NCI-H1694 treated with DMSO at 0.1 percent for 48 hours (cell line): ENCODE data around the gene DOCK4.
A peak's percentile ranks its signal among the peaks of the same experiment; 100 is the strongest.
"Not testable (repeated sequence)": the region's sequence is repeated elsewhere in the genome, so short reads cannot be mapped to it uniquely, and the experiment has no call there.

ENCODE experiments used
- DNase-seq: peaks from one replicate; lab custom pipeline; 2025; lab: John Stamatoyannopoulos, UW

The DOCK4 gene

DNA sequence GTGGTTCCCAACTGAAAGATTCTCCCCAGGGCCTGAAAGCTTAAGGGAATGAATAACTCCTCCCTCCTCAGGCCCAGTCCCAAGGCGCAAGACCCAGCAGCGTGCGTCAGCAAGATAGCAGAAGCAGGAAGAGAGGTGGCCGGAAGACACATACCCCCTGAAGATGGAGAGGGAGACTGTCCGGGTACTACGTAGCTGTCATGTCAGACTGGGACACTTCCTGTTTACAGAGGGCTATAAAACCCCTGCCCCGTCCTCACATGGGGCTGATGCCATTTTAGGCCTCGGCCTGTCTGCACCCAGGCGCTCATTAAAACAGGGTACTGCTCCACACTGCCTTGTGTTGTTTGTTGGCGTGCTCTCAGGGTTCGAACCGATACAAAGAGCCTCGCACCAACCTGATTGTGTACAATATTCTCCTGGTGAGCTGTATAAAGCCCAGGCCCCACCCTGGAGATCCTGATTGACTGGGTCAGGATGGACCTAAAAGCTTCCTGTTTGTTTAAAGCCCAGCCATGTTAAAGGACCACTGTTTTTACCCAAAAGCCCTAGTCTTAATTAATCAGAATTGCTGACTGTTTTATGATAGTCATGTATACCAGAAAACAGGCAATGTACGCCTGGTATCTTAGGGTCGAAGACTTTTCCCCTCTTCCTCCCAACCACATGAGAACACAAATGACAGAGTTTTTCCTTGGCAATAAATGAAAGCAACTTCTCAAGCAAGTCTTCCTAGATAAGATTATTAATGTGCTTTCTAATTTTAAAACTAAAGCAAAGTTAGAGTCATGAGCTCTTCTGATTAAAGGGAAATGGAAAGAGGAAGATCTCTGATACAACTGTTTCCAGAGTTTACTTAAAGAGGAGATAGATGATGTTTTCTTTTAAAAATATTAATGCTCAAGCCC is 251.5 kb downstream of the DOCK4 start:
- DNase-seq = no peak

DNA sequence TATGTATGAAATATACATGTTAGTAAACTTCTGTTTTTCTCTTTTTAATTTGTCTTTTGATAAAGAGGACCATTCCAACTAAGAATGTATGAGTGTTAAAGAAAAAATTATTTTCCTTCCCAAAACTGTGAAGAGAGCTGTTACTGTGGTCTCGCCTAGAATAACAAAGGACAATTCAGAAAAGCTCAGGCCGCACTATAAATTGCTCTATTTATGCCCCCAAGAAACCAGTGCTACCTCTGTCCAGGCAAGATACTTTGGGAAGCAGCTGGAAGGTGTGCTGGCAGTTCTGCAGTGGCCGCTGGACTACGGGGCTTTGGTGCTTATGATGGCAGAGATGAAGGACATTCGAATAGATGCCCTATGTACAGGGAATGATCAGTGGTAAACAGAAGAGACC is 252.1 kb downstream of the DOCK4 start:
- DNase-seq = no peak

DNA sequence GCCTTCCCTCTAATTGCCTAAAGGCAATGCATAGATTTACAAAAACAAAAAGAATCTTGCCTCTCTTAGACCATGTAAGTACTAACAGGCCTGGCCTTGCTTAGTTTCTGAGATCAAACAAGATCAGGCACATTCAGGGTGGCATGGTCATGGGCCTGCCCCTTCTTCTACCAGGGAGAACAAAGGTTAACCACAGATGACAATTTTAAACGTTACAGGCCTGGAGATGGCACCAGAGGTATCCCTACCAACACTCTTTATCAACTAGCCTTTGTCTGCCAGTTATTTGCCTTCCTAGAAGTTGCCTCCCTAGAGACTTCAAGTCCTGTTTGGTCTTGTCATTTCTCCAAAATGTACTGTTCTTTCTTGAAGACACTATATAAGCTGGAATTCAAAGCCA is 252.6 kb downstream of the DOCK4 start:
- peak; percentile 40 for DNase-seq

DNA sequence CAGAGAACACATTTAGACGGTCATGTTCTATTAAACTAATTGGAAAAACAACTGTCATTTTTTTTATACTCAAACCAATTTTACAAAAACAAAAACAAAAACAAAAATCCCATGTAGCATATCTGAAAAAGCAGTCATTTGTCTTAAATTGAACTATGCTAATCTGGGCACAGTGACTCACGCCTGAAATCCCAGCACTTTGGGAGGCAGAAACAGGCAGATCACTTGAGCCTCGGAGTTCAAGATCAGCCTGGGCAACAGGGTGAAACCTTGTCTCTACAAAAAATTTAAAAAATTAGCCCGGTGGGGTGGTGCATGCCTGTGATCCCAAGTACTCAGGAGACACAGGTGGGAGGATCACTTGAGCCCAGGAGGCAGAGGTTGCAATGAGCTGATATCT is 253.4 kb downstream of the DOCK4 start:
- no peak for DNase-seq

DNA sequence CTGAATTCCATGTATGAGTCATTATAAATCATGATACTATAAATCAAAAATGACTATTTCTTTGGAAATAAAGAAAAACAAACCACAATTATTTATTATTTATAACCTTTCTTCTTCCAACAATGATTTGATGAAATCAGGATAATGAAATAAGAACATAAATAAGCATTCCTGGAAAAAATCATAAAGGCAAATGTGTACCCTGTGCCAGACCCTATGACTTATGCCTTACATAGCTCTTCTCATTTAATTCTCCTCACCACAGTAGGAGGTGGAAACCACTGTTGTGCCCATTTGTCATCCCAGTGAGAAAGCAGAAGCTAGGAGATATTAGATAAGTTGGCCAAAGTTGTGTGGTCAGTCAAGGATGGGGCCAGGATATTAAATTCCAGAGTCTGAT is 255.1 kb downstream of the DOCK4 start:
- DNase-seq = no peak

DNA sequence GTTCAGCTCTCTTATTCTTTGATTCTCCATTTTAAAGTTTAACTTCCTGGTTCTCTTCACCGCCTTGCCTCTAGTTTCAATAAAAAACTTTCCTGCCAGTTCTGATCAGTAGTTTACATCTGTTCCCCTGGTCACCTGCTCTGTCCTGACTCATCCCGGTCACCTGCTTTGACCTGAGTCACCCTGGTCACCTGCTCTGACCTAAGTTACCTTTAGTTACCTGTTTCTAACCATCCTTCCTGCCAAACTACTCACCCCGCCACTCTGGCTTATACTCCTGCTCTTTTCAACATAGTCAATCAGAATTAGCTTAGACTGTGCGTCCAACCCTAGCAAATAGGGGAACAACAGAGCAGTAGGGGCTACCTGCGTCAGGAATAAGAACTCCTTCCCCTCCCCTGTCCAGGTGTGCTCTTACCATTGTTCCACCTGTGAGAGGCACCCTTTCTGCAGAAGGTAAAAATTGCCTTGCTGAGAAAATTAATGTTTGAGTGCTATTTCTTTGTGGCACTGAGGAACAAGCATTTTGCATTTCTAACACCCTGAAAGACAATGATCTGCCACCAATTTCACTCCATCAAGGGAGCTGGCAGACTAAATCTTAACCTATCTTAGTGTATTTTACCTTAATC is 263.6 kb downstream of the DOCK4 start:
- DNase-seq = no peak

DNA sequence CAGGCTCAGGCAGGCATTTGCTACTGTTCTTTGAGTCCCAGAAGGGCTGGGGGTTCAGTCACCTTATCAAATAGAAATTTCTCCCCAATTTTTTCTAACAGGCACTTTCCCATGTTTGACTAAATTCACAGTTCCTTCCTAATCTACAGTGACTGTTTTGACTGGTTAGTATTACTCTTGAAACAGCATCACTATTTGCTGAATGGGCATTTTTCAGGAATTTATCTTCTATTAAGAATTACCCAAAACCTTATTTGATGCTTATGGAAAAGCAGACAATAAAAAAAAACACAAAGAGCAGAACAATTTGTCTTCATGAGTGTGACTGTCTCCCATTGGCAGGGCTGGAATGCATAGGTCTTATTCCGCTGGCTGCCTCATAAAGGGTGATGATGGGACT is 269.0 kb downstream of the DOCK4 start:
- no peak for DNase-seq

DNA sequence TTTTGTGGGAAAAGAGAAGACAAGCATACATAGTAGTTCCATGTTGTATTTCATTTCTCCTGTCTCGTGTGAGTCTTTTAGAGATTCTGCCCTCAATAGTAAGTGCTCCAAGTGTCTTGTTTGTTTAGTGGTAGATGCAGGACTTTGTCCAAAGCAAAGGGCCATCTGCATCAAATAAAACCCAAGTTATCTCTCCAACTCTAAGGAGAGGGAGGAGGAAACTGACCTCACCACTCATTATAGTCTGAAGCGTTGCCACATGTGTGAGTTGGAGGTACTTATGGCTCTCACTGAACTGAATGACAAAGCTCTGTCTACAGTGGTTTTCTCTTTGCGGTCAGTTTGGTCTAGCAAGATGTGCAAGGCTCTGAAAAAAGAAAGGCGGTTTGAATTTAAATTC is 272.6 kb downstream of the DOCK4 start:
- DNase-seq = no peak

DNA sequence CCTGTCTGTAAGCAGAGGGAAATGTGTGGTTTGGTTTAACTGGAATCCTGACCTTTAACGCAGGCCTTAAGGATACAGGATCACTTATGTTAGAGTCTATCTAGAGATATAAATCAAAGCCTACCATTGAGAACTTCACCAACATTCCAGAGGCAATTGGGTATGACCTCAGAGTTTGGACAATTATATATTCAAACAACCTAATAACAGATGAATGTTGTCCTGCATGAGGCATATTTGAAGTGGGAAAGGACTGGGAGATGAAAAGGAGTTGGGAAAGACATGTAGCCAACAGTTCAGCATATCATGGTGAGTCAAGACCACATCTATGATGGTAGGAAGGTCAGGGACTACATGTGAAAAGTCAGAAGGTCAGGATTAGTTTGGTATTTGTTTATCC is 274.2 kb downstream of the DOCK4 start:
- no peak for DNase-seq

DNA sequence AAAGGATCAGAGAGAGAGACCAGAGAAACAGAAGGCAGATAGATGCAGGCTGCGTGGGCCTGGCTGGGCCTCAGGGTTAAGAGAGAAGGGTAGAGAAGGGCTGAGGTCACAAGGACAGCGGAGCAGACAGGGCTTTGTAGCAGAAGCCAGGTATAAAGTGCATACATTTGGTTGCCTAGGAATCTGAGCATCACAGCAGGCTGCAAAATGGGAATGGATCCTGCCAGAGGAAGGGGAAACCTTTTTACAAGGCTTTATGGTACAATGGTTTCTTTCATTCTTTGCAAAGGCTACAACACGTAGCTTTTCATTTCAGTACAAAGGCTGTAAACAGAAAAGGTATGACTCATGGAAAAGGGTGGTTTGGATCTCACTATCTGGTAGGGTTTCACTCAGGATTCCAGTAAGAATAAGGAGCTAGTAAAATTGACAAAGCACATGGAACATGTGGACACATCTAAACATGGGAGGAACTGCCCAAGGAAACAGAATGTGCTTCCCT is 275.1 kb downstream of the DOCK4 start:
- no peak for DNase-seq

DNA sequence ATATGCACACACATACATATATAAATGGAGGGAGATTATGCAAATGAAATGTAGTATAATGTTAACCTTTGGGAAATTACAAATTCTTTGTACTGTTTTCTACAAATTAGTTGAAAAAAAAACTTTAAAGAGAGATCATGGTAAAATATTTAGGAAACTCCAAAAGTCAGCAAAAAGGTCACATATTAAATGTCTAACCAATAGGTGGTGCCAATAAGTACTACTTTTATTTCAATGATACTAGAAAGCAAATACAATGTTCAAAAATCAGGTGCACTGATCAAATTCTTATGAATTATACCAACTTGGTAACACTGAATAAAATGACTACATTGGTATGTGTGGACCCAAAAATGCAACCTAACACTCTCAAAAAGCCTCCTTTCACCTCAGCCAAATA is 276.9 kb downstream of the DOCK4 start:
- no peak for DNase-seq

DNA sequence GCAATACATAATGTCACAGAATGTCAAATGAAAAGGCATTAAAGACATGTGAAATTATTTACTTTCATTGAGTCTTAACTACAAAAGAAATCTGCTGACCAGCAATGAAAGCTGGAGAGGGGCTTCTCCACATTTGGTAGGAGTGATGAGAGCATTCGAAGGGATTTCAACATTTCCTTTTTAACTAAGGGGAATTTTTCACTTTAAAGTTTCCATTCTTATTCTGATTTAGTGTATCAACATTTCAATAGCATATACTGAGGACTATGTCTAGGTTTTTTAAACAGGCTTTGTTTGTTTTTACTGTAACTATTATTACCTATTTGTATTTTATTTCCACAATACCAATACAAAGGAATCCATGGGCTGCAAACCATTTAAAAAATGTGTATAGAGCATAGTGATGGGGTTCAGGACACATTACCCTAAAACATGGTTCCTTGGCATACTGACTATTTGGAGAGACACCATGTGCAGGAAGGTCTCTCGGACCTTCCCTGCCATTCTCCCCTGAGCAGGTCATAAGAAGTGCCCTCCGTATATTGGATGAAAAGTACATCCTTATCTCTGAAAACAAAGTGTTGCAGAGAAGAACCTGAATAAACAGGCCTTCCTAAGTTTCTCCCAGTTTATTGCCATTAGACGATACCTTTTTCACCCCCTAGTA is 278.7 kb downstream of the DOCK4 start:
- no peak for DNase-seq

DNA sequence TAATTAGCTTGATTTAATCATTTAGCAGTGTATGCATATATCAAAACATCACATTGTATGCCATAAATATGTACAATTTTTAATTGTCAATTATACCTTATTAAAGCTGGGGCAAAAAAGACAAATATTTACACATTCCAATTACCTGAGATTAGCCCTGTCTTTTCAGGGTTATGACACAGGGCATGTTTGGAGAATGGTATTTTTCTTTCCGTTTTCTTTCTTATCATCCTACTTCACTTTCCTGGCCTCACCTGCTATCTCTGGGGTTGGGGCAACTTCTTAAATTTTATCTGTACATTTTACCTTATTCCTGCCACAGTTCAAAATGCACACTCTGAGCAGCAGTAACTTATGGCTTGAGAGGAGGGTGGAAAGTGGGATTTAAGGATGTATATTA is 285.9 kb downstream of the DOCK4 start:
- DNase-seq = no peak

DNA sequence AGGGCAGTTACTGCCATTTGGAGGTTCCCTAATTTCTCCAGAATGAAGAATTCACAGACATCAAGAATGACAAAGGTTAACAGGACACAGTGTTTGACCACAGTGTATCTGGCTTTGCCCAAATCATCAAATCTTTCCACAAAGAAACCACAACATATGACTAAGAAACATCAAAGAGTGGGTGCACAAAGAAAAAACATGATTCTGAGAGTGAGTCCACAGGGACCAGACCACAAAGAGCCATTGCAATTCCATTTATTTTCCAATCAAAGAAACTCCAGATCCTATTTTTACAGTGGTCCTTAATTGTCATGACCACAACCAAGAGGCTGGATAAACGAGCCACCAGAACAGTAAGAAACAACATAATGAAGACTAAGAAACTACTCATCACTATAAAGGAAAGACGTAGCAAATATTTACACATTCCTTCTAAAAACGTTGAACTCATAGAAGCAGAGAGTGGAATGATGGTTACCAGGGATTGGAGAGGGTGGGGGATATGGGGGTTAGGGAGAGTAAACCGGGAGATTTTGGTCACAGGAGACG is 286.5 kb downstream of the DOCK4 start:
- no peak for DNase-seq

DNA sequence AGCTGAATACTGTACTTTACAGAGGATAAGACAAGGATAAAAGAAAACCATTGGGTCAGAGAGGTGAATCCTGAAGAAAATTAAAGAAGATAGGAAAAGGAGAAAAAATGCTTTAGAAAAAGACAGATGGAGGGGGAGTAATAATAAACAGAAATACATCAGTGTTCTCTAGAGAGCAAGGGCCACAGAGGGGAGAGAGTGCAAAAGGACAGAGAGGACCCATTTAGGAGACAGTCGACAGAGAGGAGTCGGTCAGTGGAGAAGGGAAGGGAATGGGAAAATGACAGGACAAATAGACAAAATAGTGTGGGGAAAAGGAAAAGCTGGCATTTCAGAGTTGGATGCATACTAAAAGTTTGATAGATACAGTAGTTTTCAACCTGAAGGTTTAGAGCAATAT is 287.0 kb downstream of the DOCK4 start:
- no peak for DNase-seq

DNA sequence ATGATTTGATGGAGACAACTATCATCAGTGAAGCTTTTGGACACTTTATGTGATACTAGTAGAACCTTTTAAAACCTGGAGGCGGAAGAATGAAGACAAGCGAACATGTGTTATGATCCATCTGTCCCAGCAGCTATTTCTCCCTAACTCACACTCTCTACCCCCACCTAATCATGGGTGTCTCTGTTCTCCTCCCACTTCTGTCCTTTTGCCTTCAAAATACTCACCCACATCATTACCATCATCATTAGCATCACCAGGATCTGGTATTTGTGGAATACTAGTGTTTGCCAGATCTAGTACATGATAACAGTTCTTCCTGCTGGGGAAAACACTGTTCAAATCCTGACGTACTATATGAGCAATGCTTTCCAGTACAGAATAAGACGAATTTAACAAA is 287.7 kb downstream of the DOCK4 start:
- DNase-seq = no peak

DNA sequence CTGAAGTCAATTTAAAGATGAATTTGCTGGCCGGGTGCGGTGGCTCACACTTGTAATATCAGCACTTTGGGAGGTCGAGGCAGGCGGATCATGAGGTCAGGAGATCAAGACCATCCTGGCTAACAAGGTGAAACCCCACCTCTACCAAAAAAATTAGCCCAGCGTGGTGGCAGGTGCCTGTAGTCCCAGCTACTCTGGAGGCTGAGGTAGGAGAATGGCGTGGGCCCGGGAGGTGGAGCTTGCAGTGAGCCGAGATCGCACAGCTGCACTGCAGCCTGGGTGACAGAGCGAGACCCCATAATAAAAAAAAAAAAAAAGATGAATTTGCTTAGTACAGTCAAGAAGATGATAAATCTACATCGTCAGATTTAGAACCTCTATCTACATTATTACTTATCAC is 288.8 kb downstream of the DOCK4 start:
- DNase-seq = not testable (repeated sequence)

DNA sequence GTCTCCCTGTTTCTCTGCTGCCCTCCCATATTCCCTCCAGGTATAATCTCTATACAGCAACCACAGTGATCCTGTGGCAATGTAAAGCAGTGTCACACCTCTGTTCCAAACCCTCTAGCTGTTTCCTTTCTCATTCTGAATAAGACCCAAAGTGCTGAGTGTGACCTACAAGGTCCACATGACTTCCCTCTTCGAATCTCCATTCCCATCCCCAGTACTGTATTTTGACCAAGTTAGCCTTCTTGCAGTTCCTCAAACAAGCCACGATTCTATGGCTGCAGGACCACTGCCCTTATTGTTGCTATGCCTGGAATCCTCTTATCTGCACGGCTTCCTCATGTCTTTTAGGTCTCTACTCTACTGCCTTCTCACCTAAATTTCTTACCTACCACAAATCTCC is 291.9 kb downstream of the DOCK4 start:
- DNase-seq = no peak

DNA sequence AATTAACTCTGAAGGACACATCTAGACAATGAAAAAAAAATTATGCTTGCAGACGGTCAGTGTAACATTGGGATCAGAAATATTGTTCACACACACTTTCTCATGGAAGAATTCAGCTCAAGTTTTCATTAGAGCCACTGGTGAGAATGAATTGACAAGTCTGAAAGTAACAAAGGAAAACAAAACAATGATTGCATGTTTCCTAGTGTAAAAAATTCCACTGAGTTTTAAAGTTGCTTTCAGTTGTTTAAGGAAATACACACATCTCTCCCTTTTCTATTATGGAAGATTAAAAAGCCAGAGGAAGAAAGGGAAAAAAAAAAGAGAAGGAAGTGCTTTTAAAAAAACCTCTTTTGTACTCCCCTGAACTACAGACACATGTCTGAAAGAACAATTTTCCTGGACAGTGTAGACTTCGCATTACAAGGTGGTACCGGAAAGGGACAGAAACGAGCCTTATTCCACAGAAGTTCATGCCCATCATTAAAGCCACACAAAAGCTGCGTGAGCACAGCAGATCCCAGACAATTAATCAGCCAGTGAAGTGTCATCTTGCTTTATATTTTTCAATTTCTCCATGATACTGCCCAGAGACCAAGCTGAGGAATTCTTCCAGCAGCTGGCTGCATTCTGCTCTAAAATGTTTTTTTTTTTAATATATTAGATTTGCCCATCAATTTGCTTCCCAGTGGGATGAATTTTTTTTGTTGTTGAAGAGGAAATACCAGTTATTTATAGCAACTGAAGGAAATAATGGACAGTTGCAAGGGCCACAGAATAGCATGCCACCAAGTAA is 294.8 kb downstream of the DOCK4 start:
- no peak for DNase-seq

DNA sequence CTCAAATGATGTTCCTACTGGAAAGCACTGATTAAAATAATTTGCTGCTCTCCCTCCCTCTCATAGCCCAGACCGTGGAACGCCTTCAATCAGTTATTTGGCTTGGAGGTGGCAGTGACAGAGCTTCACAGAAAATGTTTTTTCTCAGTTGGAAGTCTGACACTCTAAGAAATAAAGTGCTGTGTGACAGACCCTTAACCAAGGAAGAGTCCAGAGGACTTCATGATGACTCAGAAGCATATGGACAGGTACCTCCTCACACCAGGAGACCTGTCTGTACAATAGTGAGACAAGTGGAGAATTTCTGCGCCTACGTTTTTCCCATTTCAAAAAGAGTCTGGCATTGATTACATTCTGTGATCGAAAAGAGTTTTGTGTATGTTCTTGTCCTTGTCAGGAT is 295.5 kb downstream of the DOCK4 start:
- DNase-seq = no peak

DNA sequence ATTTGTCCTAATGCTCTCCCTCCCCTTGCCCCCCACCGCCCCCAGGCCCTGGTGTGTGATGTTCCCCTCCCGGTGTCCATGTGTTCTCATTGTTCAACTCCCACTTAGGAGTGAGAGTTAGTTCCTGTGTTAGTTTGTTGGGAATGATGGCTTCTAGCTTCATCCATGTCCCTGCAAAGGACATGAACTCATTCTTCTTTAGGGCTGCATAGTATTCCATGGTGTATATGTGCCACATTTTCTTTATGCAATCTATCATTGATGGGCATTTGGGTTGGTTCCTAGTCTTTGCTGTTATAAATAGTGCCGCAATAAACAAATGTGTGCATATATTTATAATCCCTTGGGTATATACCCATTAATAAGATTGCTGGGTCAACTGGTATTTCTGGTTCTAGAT is 297.5 kb downstream of the DOCK4 start:
- not testable (repeated sequence) for DNase-seq

DNA sequence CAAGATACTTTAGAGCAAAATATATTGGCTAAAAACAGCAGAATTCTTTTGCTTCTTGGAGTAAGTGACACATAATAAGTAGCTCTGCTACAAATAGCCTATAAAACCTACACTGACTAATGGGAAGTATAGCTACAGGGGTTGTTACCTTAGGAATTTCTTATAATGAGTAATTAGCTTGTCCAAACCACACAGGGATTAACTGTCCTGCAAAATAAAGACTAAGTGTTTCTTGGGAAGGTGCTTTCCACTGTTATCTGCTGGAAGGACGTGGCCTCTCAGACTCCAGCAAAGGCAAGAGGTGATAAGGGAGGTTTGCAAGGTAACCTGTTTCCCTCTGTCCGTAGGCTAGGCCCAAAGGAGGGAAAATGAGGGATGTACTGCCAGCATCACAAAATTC is 302.4 kb downstream of the DOCK4 start:
- no peak for DNase-seq
